ENCODE measurements around the gene EXOC6B. TPM values are rescaled to one million over a fixed set of nuclear protein-coding genes. Genes with fewer than 3 reads are reported as not detected.
A peak's percentile ranks its signal among the peaks of the same experiment; 100 is the strongest.

The EXOC6B gene
- total RNA-seq, 1 donor from 2014 or later = 33.0 TPM

- Histone ChIP-seq H3K9me3 (no peaks in the 10 kb centered on the region), H3K4me1 (peaks cover 14% of the 10 kb centered on the region), H3K36me3 (no peaks in the 10 kb centered on the region), H3K27me3 (ENCODE audit: low read depth) (no peaks in the 10 kb centered on the region), H3K27ac (no peak overlapping the region), H3K4me3 (no peak overlapping the region)
- ATAC-seq (peak; percentile 59 to 66), DNase-seq (no peak)
- TF ChIP-seq CTCF (IDR thresholded peaks at IDR 0.05) = no peak
- intact Hi-C loops (cut with DNase I) = no loop called here
Measured at GRCh38 chr2:72793798-72794440, 31.9 kb downstream of the EXOC6B start.

GRCh38 chr2:72789241-72789640, 36.6 kb downstream of the EXOC6B start:
- Histone ChIP-seq H3K27ac (no peak overlapping the region), H3K9me3 (no peaks in the 10 kb centered on the region), H3K4me1 (peaks cover 5% of the 10 kb centered on the region), H3K36me3 (no peaks in the 10 kb centered on the region), H3K27me3 (ENCODE audit: low read depth) (no peaks in the 10 kb centered on the region), H3K4me3 (no peak overlapping the region)
- ATAC-seq (no peak), DNase-seq (no peak)
- intact Hi-C loops (cut with DNase I) = no loop called here
- TF ChIP-seq CTCF (IDR thresholded peaks at IDR 0.05) = no peak

- H3K36me3 ChIP-seq = no peaks in the 10 kb centered on the region
- intact Hi-C loops (cut with DNase I) = no loop called here
- ATAC-seq = no peak
- TF ChIP-seq CTCF (IDR thresholded peaks at IDR 0.05) = no peak
- no peaks in the 10 kb centered on the region for H3K27me3 ChIP-seq (ENCODE audit: low read depth)
- H3K4me1 ChIP-seq = peaks cover under 1% of the 10 kb centered on the region
- H3K27ac ChIP-seq = no peak overlapping the region
- no peak for DNase-seq
- no peaks in the 10 kb centered on the region for H3K9me3 ChIP-seq
- no peak overlapping the region for H3K4me3 ChIP-seq
Measured at GRCh38 chr2:72788756-72789155, 37.1 kb downstream of the EXOC6B start.

GRCh38 chr2:72785517-72785916, 40.3 kb downstream of the EXOC6B start:
- Histone ChIP-seq H3K36me3 (no peaks in the 10 kb centered on the region), H3K9me3 (no peaks in the 10 kb centered on the region), H3K27ac (no peak overlapping the region), H3K4me1 (peaks cover 9% of the 10 kb centered on the region), H3K4me3 (no peak overlapping the region), H3K27me3 (ENCODE audit: low read depth) (no peaks in the 10 kb centered on the region)
- ATAC-seq (no peak), DNase-seq (no peak)
- no peak for TF ChIP-seq CTCF (IDR thresholded peaks at IDR 0.05)
- intact Hi-C loops (cut with DNase I) = no loop called here

GRCh38 chr2:72782520-72782919, 43.3 kb downstream of the EXOC6B start:
- no peak overlapping the region for H3K27ac ChIP-seq
- intact Hi-C loops (cut with DNase I) = no loop called here
- DNase-seq (no peak), ATAC-seq (no peak)
- no peaks in the 10 kb centered on the region for H3K36me3 ChIP-seq
- H3K9me3 ChIP-seq = no peaks in the 10 kb centered on the region
- no peak overlapping the region for H3K4me3 ChIP-seq
- peaks cover 19% of the 10 kb centered on the region for H3K4me1 ChIP-seq
- TF ChIP-seq CTCF (IDR thresholded peaks at IDR 0.05) = no peak
- H3K27me3 ChIP-seq (ENCODE audit: low read depth) = no peaks in the 10 kb centered on the region

Data from lower lobe of right lung (tissue), 2 donors.